Measurements from ENCODE around the gene FCHSD2. TPM values are rescaled to one million over a fixed set of nuclear protein-coding genes. Genes with fewer than 3 reads are reported as not detected.

FCHSD2 gene
- total and polyA plus RNA-seq, 2 of the 8 experiments (the other 6 are each of a cell fraction or from before 2014, with no cell fraction given), result 4.1 to 7.8 TPM

DNA sequence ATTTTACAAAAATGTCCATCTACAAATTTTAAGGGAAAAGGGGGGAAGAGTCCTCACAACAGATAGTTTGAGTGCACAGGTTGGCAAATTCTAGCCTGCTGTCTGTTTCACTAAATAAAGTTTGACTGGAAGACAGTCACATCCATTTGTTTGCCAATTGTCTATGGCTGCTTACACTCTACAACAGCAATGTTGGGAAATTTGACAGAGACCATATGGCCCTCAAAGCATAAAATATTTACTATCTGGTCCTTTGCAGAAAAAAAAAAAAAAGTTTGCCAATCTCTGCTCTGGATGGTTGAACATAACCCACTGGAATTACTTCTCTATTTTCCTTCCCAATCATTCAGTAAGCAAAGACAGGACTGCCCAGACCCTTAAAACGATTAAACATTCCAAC, 88.2 kb downstream of the FCHSD2 start (continued):
- TF ChIP-seq, protein P1, sequence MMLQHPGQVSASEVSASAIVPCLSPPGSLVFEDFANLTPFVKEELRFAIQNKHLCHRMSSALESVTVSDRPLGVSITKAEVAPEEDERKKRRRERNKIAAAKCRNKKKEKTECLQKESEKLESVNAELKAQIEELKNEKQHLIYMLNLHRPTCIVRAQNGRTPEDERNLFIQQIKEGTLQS (IDR thresholded peaks at IDR 0.05; ENCODE audit: insufficient read depth, low read depth, low read length), result no peak
- TF ChIP-seq KDM4A (IDR thresholded peaks at IDR 0.05; ENCODE audit: low read depth, low read length, severe bottlenecking), result no peak
- TF ChIP-seq BCL11A (IDR thresholded peaks at IDR 0.05; ENCODE audit: low read depth in 2 of 2, low read length in 2 of 2), result no peak
- no peak for TF ChIP-seq CBX8 (IDR thresholded peaks at IDR 0.05; ENCODE audit: borderline replicate concordance, low read depth, low read length)
- TF ChIP-seq, protein P2, sequence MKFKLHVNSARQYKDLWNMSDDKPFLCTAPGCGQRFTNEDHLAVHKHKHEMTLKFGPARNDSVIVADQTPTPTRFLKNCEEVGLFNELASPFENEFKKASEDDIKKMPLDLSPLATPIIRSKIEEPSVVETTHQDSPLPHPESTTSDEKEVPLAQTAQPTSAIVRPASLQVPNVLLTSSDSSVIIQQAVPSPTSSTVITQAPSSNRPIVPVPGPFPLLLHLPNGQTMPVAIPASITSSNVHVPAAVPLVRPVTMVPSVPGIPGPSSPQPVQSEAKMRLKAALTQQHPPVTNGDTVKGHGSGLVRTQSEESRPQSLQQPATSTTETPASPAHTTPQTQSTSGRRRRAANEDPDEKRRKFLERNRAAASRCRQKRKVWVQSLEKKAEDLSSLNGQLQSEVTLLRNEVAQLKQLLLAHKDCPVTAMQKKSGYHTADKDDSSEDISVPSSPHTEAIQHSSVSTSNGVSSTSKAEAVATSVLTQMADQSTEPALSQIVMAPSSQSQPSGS (IDR thresholded peaks at IDR 0.05; ENCODE audit: low read length), result no peak
